Memory B cell (primary cell): ENCODE measurements around the gene TM6SF1.
"Not testable (repeated sequence)": the region's sequence is repeated elsewhere in the genome, so short reads cannot be mapped to it uniquely, and the experiment has no call there.

Experiments used
- ATAC-seq: fragments of 150-1000 bp; cut with Tn5 transposase; 2 replicates; pipeline ENCODE4 v1.10.0; 2021; ENCODE audit warnings: low read depth, mild to moderate bottlenecking, moderate library complexity
- DNase-seq, 2 donors: peaks; one replicate each; pipeline ENCODE4 v3.0.0; 2022; ENCODE audit warnings: low spot score in 2 of 2
- H3K27ac Mint-ChIP-seq: one replicate; pipeline ENCODE4 v1.8.0; 2022; ENCODE audit warnings: mild to moderate bottlenecking, moderate library complexity, mixed read lengths
- H3K27me3 Mint-ChIP-seq: one replicate; pipeline ENCODE4 v1.8.0; 2022; ENCODE audit warnings: mixed read lengths
- H3K36me3 Mint-ChIP-seq: one replicate; pipeline ENCODE4 v1.8.0; 2022; ENCODE audit warnings: mild to moderate bottlenecking, mixed read lengths
- H3K4me1 Mint-ChIP-seq: one replicate; pipeline ENCODE4 v1.8.0; 2022; ENCODE audit warnings: mixed read lengths
- H3K4me3 Mint-ChIP-seq: one replicate; pipeline ENCODE4 v1.8.0; 2022; ENCODE audit warnings: mild to moderate bottlenecking, moderate library complexity, mixed read lengths
- H3K9me3 Mint-ChIP-seq: one replicate; pipeline ENCODE4 v1.8.0; 2022; ENCODE audit warnings: mixed read lengths

Gene TM6SF1

GRCh38 chr15:83115831-83116565 is 8.6 kb downstream of the TM6SF1 start:
- H3K4me1 Mint-ChIP-seq: no peaks in the 10 kb centered on the region
- no peak overlapping the region for H3K27ac Mint-ChIP-seq
- no peak for ATAC-seq

DNA sequence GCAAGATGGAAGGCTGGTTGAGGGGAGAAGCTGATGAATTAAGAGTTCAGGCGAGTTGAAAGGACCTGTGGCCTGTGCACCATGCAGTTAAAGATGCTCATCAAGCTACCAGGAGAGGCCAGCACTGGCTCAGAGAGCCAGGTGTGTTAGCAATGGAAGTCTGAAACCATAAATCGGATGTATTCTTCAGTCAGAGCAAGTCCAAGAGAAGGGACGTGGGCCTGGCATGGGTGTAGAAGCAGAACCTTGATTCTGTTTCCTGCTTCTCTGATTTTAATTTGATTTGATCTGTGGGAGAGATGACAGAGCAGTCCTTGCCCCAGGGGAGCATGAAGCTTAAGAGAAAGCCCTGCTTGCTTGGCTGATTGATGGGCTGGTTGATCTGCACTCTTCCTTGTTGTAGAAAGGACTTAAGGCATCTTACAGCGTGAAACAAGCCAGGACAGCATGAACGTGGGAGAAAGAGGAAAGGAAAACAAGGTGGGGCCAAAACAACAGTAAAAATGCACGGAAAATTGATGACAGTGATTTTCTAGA is 10.9 kb downstream of the TM6SF1 start:
- Mint-ChIP-seq H3K27ac (no peak overlapping the region), H3K9me3 (no peaks in the 10 kb centered on the region), H3K27me3 (no peaks in the 10 kb centered on the region), H3K4me3 (no peak overlapping the region), H3K4me1 (no peaks in the 10 kb centered on the region), H3K36me3 (no peaks in the 10 kb centered on the region)
- no peak for DNase-seq
- no peak for ATAC-seq

More at GRCh38 chr15:83115831-83116565, 8.6 kb downstream of the TM6SF1 start:
- no peak overlapping the region for H3K4me3 Mint-ChIP-seq
- H3K27me3 Mint-ChIP-seq: peaks cover 5% of the 10 kb centered on the region
- peaks cover 3% of the 10 kb centered on the region for H3K9me3 Mint-ChIP-seq
- no peak for DNase-seq
- H3K36me3 Mint-ChIP-seq: peaks cover 3% of the 10 kb centered on the region

GRCh38 chr15:83118968-83119367 is 11.5 kb downstream of the TM6SF1 start:
- ATAC-seq (no peak), DNase-seq (no peak)
- no peak overlapping the region for H3K27ac Mint-ChIP-seq
- H3K4me3 Mint-ChIP-seq: no peak overlapping the region
- H3K27me3 Mint-ChIP-seq: no peaks in the 10 kb centered on the region
- no peaks in the 10 kb centered on the region for H3K9me3 Mint-ChIP-seq
- no peaks in the 10 kb centered on the region for H3K4me1 Mint-ChIP-seq
- H3K36me3 Mint-ChIP-seq: no peaks in the 10 kb centered on the region

DNA sequence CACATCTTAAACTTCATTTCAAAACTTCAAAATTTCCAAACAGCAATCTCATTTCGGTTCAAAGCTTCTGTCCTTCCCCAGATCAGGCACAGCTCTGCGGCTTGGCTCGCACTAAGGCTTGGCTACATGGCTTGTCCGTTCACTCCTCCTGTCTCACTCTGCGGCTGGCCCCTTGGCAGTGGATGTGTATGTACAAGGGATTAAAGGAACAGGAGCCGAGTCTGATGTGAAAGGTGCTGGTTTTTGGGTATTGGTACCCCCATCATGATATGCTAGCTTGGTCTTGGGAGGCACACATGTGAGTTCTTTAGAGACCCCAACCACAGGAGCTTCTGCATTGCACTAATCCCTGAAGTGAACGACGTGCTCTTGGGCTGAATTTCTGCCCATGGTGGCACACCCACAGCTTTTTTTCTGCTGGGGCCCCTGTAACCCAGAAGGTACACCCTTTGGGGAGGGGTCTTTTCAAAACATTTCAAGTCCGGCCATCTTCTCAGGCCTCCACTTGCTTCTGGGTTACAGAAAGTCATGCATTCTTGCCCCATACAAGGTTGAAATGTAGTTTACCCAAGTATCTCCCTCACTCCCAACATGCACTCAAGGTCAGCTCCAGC is 12.6 kb downstream of the TM6SF1 start:
- no peaks in the 10 kb centered on the region for H3K4me1 Mint-ChIP-seq
- no peak overlapping the region for H3K27ac Mint-ChIP-seq
- no peak for ATAC-seq

DNA sequence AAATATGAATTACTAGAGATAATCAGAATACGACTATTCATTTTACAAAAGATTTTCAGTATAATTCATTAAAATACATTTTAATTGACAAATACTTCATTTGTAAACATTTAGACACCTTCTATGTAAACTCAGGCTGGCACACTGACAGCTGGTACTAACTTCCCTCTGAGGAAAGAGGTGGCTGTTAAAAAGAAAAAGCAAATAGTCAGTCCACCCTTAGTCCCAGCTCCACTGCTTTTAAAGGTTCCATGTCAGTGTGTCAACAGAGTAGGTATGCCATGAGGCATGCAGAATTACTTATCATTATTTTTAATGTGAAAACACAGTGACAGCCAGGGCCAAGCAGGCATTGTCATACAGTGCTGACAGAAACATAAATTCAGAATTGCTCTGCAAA is 16.1 kb downstream of the TM6SF1 start:
- ATAC-seq: no peak
- Mint-ChIP-seq H3K36me3 (no peaks in the 10 kb centered on the region), H3K27me3 (no peaks in the 10 kb centered on the region)

More for the DNA sequence above, 12.6 kb downstream of the TM6SF1 start:
- Mint-ChIP-seq H3K27me3 (no peaks in the 10 kb centered on the region), H3K36me3 (no peaks in the 10 kb centered on the region), H3K4me3 (no peak overlapping the region), H3K9me3 (no peaks in the 10 kb centered on the region)
- no peak for DNase-seq

GRCh38 chr15:83127547-83128150 is 20.2 kb downstream of the TM6SF1 start:
- Mint-ChIP-seq H3K4me3 (no peak overlapping the region), H3K27ac (no peak overlapping the region), H3K36me3 (no peaks in the 10 kb centered on the region), H3K9me3 (no peaks in the 10 kb centered on the region), H3K4me1 (no peaks in the 10 kb centered on the region), H3K27me3 (no peaks in the 10 kb centered on the region)
- DNase-seq (no peak), ATAC-seq (no peak)

More for the DNA sequence above, 16.1 kb downstream of the TM6SF1 start:
- no peak overlapping the region for H3K27ac Mint-ChIP-seq
- no peak for DNase-seq
- no peak overlapping the region for H3K4me3 Mint-ChIP-seq
- H3K9me3 Mint-ChIP-seq: no peaks in the 10 kb centered on the region
- H3K4me1 Mint-ChIP-seq: no peaks in the 10 kb centered on the region

GRCh38 chr15:83129791-83130190 is 22.3 kb downstream of the TM6SF1 start:
- DNase-seq (no peak), ATAC-seq (no peak)
- H3K27ac Mint-ChIP-seq: no peak overlapping the region
- no peak overlapping the region for H3K4me3 Mint-ChIP-seq
- no peaks in the 10 kb centered on the region for H3K9me3 Mint-ChIP-seq
- no peaks in the 10 kb centered on the region for H3K36me3 Mint-ChIP-seq
- no peaks in the 10 kb centered on the region for H3K4me1 Mint-ChIP-seq
- H3K27me3 Mint-ChIP-seq: no peaks in the 10 kb centered on the region

DNA sequence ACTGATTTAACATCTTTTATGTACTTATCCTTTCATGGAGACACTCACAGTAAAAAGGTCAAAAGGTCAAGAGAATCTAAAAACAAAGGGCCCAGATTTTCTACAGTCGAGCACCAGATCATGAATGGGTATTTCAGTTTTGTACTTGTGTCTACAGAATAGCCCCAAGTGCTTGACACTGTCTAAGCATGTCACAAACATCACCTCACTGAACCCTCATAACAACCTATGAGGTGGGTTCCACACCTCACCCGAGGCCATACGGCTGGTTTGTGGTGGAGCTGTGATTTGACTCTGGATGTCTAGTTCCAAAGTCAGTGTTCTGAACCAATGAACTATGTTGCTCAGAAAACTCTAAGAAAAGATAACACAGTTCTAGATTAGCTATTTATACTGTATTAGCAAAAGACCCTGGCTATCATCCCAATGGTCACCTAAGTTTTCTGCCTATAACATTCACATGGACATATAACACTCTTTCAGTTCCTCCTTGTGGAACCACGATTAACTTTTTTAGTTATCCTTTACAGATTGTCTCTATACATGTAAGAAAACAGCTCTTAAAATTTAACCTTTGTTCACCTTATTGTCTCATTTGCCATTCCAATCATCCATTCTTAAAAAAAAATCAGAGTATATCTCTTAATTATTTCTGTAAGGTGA is 25.5 kb downstream of the TM6SF1 start:
- no peaks in the 10 kb centered on the region for H3K4me1 Mint-ChIP-seq
- ATAC-seq: no peak
- H3K27ac Mint-ChIP-seq: no peak overlapping the region
- H3K27me3 Mint-ChIP-seq: no peaks in the 10 kb centered on the region
- no peaks in the 10 kb centered on the region for H3K9me3 Mint-ChIP-seq
- no peaks in the 10 kb centered on the region for H3K36me3 Mint-ChIP-seq
- no peak overlapping the region for H3K4me3 Mint-ChIP-seq
- no peak for DNase-seq

- H3K27me3 Mint-ChIP-seq, H3K4me1 Mint-ChIP-seq, H3K4me3 Mint-ChIP-seq, H3K27ac Mint-ChIP-seq, H3K36me3 Mint-ChIP-seq, DNase-seq, ATAC-seq, H3K9me3 Mint-ChIP-seq: not testable (repeated sequence)
Observed at GRCh38 chr15:83142151-83142550, 34.7 kb downstream of the TM6SF1 start.

- Mint-ChIP-seq H3K27ac (no peak overlapping the region), H3K4me1 (no peaks in the 10 kb centered on the region), H3K36me3 (no peaks in the 10 kb centered on the region), H3K9me3 (peaks cover 3% of the 10 kb centered on the region), H3K4me3 (no peak overlapping the region), H3K27me3 (peaks cover 11% of the 10 kb centered on the region)
- no peak for ATAC-seq
- no peak for DNase-seq
Observed at GRCh38 chr15:83144771-83145170, 37.3 kb downstream of the TM6SF1 start.

DNA sequence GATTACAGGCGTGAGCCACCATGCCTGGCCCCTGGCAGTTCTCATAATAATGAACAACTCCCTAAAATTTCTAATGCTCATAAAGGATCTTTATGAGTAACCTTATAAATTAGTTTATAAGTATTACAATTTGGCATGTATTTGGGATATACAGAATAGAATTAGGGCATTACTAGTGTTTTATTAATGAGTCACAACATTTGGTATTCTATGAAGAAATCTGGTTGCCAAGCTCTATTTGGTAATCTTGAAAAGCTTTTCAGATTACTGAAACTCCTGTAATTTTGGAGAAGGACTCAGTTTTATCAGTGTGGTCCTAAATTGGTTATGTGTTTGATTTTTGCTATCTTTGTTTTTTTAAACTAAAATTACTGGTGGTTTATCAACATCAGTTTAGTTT is 45.8 kb downstream of the TM6SF1 start:
- H3K4me1 Mint-ChIP-seq: peaks cover 3% of the 10 kb centered on the region
- no peaks in the 10 kb centered on the region for H3K9me3 Mint-ChIP-seq
- H3K27ac Mint-ChIP-seq: no peak overlapping the region
- ATAC-seq: no peak
- DNase-seq: no peak
- H3K27me3 Mint-ChIP-seq: peaks cover 4% of the 10 kb centered on the region
- no peaks in the 10 kb centered on the region for H3K36me3 Mint-ChIP-seq
- H3K4me3 Mint-ChIP-seq: no peak overlapping the region

GRCh38 chr15:83155942-83156341 is 48.5 kb downstream of the TM6SF1 start:
- Mint-ChIP-seq H3K27ac (no peak overlapping the region), H3K4me1 (peaks cover 3% of the 10 kb centered on the region), H3K27me3 (peaks cover 6% of the 10 kb centered on the region), H3K36me3 (no peaks in the 10 kb centered on the region), H3K9me3 (no peaks in the 10 kb centered on the region), H3K4me3 (no peak overlapping the region)
- no peak for ATAC-seq
- DNase-seq: no peak

DNA sequence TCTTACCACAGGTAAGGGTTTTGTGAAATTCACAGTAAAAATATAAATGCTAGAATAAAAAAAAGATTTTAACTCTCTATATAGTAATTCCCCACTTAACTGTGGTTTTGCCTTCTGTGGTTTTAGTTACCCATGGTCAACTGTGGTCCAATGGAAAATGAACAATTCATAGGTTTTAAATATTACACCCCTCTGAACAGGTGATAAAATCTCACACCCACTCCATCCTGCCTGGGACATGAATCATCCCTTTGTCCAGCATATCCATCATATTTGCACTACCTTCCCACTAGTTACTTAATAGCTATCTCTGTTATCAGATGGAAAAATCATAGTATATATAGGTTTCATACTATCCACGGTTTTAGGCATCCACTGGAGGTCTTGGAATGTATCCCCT is 50.9 kb downstream of the TM6SF1 start:
- no peak for DNase-seq
- Mint-ChIP-seq H3K9me3 (no peaks in the 10 kb centered on the region), H3K4me1 (peaks cover 3% of the 10 kb centered on the region), H3K27me3 (peaks cover 7% of the 10 kb centered on the region), H3K36me3 (no peaks in the 10 kb centered on the region), H3K27ac (no peak overlapping the region), H3K4me3 (no peak overlapping the region)
- no peak for ATAC-seq

GRCh38 chr15:83160741-83161140 is 53.3 kb downstream of the TM6SF1 start:
- no peak for DNase-seq
- no peak for ATAC-seq
- Mint-ChIP-seq H3K27ac (no peak overlapping the region), H3K27me3 (peaks cover 11% of the 10 kb centered on the region), H3K4me3 (no peak overlapping the region), H3K4me1 (peaks cover 3% of the 10 kb centered on the region), H3K9me3 (no peaks in the 10 kb centered on the region), H3K36me3 (no peaks in the 10 kb centered on the region)
